Ovary (tissue), 3 donors: ENCODE data around the gene TGM5.

Source experiments
- CTCF ChIP-seq, 3 donors: fragments of 450-650 bp in 2 of 3; fragments of 200-600 bp in 1 of 3; IDR thresholded peaks; one replicate each; pipeline versions ENCODE4 v1.5.1 to v1.8.0; 2016 to 2022; ENCODE audit warnings: antibody characterized with exemption in 3 of 3, mild to moderate bottlenecking in 1 of 3
- EP300 ChIP-seq: sonication (generic); formaldehyde crosslinking; IDR thresholded peaks from one replicate; pipeline ENCODE4 v1.6.1; 2017; ENCODE audit warnings: antibody characterized with exemption
- POLR2A ChIP-seq: fragments of 450-650 bp; IDR thresholded peaks from one replicate; pipeline ENCODE4 v1.6.1; 2017; ENCODE audit warnings: antibody characterized with exemption, mild to moderate bottlenecking, moderate library complexity
- donor health status: DM: no; HTN: no; CAD: no.

- TF ChIP-seq EP300 = no peak
- TF ChIP-seq CTCF (IDR thresholded peaks at IDR 0.05) = no peak
- no peak for TF ChIP-seq POLR2A
Measured at GRCh38 chr15:43292375-43293078, 25.8 kb upstream of the TGM5 start.
